Measurements from ENCODE around the gene GAP43. TPM values are rescaled to one million over a fixed set of nuclear protein-coding genes. Genes with fewer than 3 reads are reported as not detected.

GAP43 gene
- total RNA-seq, result not detected in 2 replicates

GRCh38 chr3:115623044-115623868, at the start of gene GAP43:
Gene GAP43 (plus strand): TSS chr3:115623510. CDS start chr3:115623690, 180 bp downstream.

All from endothelial cell of coronary artery (primary cell).